ENCODE results near the gene ZC3H18. TPM values are rescaled to one million over a fixed set of nuclear protein-coding genes. Genes with fewer than 3 reads are reported as not detected.

Gene ZC3H18
- total RNA-seq, 1 experiment from 2014 or later = 57.8 TPM

- CTCF ChIA-PET = no interaction called here
- RAD21 ChIA-PET (ENCODE audit: low non-redundant PET in 1 of 2, low total read pairs in 2 of 2, uncharacterized antibody in 2 of 2, unreplicated experiment in 2 of 2) = no interaction called here
- Histone ChIP-seq H3K4me3 (replicated peaks in 1 of 2; ENCODE audit: low read depth in 1 of 2, low read length in 2 of 2) (no peak overlapping the region), H3K36me3 (ENCODE audit: control insufficient read depth in 1 of 2, insufficient read depth in 2 of 2, low read length in 2 of 2) (peaks cover 19 to 40% of the 10 kb centered on the region in 2 experiments; a peak in 3 of 4 replicates), H3K9me2 (ENCODE audit: insufficient read depth) (no peaks in the 10 kb centered on the region), H3K4me2 (ENCODE audit: low read length) (no peak overlapping the region), H3K4me1 (ENCODE audit: control insufficient read depth in 1 of 2, insufficient read depth in 2 of 2, low read length in 2 of 2) (no peaks in the 10 kb centered on the region), H4K20me1 (ENCODE audit: insufficient read depth) (peaks cover 9% of the 10 kb centered on the region; the same call in 1 of the 2 replicates), H3K79me2 (ENCODE audit: insufficient read depth, low read length) (peaks cover 88% of the 10 kb centered on the region), H3K9ac (ENCODE audit: low read length) (no peak overlapping the region), H2AFZ (ENCODE audit: low read depth, low read length, poor library complexity, severe bottlenecking) (no peak overlapping the region), H3K27ac (ENCODE audit: low read depth, low read length) (no peak overlapping the region), H3K27me3 (ENCODE audit: insufficient read depth, low read length) (no peaks in the 10 kb centered on the region), H3K9me3 (ENCODE audit: control insufficient read depth in 1 of 2, insufficient read depth in 1 of 2, low read depth in 1 of 2, low read length in 2 of 2) (no peaks in the 10 kb centered on the region)
- ATAC-seq (no peak), DNase-seq (ENCODE audit: low read depth, low spot score) (no peak)
- BruUV-seq (replicated peaks) = no TSS peak
- intact Hi-C loops (cut with micrococcal nuclease) = no loop called here
- TF ChIP-seq REST (IDR thresholded peaks at IDR 0.05; ENCODE audit: low read depth) = no peak
- TF ChIP-seq POLR2AphosphoS5 (IDR thresholded peaks at IDR 0.05; ENCODE audit: low read depth, low read length) = no peak
- TF ChIP-seq EZH2phosphoT487 (IDR thresholded peaks at IDR 0.05; ENCODE audit: borderline replicate concordance) = no peak
- TF ChIP-seq CTCF (IDR thresholded peaks at IDR 0.05 in 2 of 3, conservative IDR thresholded peaks at IDR 0.05 in 1 of 3; ENCODE audit: borderline replicate concordance in 1 of 3, insufficient read depth in 1 of 3, low read depth in 2 of 3, low read length in 2 of 3) = no peak
- TF ChIP-seq SRF (IDR thresholded peaks at IDR 0.05; ENCODE audit: low read depth) = no peak
- TF ChIP-seq FOSL1 (IDR thresholded peaks at IDR 0.05; ENCODE audit: low read depth) = no peak
- TF ChIP-seq ZBTB33 (IDR thresholded peaks at IDR 0.05; ENCODE audit: extremely low read depth, insufficient replicate concordance, low read length) = no peak
- TF ChIP-seq CEBPB (IDR thresholded peaks at IDR 0.05; ENCODE audit: low read depth) = no peak
- no peak for TF ChIP-seq POLR2A (IDR thresholded peaks at IDR 0.05; ENCODE audit: borderline replicate concordance, extremely low read depth, insufficient read depth, insufficient read length)
- POLR2A ChIA-PET = no interaction called here
Measured at GRCh38 chr16:88616320-88616719, 46.1 kb downstream of the ZC3H18 start.
